ENCODE results near the gene STK39.
"Not testable (repeated sequence)": the region's sequence is repeated elsewhere in the genome, so short reads cannot be mapped to it uniquely, and the experiment has no call there.

Gene STK39

DNA sequence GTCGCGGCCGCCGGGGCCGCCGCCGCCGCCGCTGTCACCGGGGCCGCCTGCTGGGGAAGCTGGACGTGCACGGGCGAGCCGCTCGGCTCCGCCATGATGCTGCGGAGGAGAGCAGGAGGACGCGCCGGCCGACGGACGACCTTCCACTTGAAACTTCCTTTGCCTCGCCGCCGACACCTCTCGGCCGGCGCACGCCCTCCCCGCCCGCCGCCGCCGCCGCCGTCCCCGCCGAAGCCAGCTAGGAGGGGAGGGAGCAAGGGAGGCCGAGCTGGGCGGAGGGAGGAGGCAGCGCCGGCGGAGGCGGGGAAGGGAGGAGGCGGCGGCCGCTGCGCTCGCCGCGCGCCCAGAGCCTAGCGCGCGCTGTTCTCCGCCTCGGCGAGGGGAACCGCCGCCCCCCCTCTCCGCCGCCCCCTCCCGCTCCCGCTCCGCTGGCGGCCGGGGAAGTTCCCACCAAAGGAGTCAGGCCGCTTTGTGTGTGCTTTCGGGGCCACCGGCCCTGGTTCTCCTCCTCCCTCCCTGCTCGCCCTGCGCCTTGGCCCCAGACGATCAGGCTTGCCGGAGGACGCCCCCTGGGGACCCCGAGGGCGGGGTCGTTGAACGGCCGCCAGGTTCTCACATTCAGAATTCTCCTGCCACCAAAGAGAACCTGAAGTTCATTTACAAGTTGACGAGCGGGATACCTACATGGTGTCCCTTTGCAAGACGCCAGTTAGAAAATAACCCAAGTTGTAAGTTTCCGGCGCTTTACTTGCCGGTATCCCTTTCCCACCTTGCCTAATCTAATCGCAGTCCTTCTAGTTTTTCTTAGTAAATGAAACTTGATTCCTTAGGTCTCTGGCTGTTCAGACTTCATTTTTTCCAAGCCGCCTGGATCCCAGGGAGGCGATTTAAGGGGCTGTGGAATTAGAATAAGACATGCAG lies at the start of gene STK39:
TSS of gene STK39 (minus strand) at position 255 of the 921 bp plus-strand sequence. CDS start at position 95, 160 bp downstream.
- peak within 1 kb of the TSS; percentile 51 for H3K4me3 ChIP-seq (ENCODE audit: low read depth, low read length)

DNA sequence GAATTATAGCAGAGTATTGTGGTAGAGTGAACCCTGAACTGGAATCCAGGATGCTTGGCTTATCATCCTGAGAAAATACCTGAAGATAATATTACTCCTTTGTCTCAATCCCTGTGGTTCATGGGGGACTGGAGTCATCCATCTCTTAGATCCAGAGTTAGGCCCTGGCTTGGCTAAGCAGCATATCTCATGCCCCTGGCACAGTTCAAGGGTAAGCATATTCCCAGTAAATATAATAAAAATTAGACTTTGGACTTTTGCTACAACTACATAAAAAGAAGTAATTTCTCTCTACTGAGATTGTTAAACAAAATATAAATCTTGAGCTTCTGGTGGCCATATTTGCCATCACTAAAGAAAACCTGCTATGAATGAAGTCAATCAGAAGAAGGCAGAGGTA lies 47.7 kb upstream of the STK39 start:
- no peak overlapping the region for H3K4me3 ChIP-seq (ENCODE audit: low read depth, low read length)

DNA sequence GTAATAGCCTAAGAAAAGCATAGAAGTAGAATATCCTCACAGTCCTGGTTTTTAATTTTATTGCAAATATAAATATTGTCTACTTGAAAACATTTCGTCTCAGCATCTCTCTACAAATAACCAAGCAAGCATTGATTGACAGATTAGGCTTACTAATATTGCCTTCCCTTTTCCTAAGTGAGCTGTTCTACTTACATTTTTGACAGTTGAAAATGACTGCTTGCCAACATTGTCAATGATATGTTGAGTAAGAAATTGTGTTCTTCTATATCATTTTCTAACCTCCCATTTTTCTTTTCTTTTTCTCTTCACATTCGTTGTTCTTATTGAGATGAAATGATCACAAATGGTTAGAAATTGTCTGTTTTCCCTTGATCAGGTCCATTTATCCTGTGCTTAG lies 47.0 kb upstream of the STK39 start:
- H3K4me3 ChIP-seq (ENCODE audit: low read depth, low read length), result no peak overlapping the region

DNA sequence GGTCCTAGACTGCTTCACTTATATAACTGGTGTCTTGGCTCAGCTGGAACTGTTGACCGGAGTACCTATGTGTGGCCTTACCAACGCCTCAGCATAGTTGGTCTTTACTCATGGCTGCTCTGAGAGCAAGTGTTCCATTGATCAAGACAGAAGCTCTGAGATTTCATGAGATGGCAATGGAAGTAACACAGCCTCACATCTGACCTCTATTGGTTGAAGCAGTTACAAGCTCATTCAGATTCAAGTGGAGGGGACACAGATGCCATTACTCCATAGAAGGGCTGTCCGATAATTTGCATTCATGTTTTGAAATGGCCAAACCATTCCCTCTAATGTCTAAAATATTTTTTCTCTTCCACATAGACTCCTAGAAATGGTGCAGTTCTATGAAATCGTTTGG lies 46.4 kb upstream of the STK39 start:
- no peak overlapping the region for H3K4me3 ChIP-seq (ENCODE audit: low read depth, low read length)

DNA sequence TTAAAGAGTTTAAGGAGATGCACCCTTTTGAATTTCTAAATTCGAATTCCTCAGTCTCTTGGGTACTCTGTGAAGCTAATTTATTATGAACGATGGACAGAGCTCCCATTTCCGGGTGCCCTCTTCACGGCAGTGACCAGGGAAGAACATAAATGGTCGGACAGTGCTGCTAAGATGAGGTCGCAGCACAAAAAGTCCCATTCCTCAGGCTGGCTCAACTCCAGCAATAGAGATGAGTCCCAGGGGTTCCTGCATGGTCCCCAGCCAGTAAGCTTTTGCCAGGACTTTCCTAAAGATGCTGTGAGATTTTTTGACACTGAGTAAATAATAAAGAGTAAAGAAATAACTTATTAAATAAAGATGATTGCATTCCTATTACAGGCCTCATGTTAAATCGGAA lies 43.0 kb upstream of the STK39 start:
- no peak overlapping the region for H3K4me3 ChIP-seq (ENCODE audit: low read depth, low read length)

DNA sequence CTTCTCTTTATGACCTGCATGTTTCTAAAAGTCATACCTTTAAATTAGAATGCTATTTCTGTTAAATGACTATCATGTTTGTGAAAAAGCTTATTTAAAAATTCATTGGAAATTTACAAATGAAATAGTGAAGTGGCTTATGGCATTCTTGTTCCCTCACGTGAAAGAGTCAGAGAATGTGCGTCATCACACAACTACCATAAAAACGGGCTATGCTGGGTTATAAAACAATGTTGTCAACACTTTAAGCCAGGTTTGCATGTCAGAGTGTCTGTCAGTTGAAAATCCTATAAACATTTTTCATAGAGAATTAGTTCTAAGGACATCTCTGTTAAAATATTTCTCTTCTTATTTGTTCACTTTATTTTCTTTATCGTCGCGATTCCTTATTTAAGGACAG lies 42.5 kb upstream of the STK39 start:
- no peak overlapping the region for H3K4me3 ChIP-seq (ENCODE audit: low read depth, low read length)

DNA sequence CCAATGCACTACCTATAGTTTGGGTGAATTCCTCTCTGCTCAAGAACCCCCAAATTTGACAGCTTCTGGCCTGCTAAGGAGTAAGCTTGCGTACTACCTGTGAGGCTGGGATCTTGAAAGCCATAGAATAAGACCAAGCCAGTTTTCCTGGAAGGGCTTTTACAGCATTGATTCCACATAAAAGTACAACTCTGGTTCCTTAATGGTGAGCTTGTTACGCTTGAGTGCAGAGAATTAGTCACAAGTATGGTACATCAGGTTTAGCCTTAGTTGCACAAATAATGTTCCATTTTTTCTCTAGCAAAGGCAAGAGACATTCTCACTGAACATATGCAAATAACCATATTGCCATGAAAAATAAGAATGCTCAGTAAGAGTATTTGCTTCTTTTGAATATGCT lies 39.1 kb upstream of the STK39 start:
- no peak overlapping the region for H3K4me3 ChIP-seq (ENCODE audit: low read depth, low read length)

DNA sequence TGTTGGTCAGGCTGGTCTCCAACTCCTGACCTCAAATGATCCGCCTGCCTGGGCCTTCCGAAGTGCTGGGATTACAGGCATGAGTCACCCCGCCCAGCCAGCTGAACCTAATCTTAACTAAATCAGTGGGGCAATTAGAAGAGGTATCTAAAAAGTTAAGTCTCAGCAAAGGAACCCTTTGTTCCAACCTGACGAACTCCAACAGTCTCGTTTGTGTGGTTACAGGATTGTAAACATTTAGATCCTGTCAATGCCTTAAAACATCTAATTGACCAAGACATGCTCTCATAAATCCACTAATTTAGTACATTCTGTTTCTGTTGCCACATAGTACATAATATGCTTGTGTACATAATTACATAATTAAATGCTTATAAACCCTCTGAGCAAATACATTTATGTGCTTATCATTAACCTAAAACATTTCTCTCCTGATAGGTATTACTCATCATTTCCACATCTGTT lies 31.1 kb upstream of the STK39 start:
- no peak overlapping the region for H3K4me3 ChIP-seq (ENCODE audit: low read depth, low read length)

DNA sequence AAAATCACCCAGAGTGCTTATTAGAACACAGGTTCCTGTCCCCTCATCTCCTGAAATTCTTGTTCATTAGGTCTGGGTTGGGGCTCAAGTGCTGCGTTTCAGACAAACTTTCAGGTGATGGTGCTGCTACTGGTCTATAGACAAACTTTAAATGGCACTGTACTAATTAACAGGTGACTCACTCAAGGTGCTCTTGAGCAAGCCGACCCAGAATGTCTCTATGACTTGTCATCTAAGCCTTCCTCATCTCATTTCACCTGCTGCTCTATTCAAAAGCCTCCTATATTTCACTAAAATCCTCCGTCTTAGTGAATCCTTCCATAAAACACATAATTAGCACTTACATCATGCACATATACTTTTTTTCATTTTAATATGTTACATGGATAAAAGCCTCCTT lies 29.9 kb upstream of the STK39 start:
- H3K4me3 ChIP-seq (ENCODE audit: low read depth, low read length), result no peak overlapping the region

DNA sequence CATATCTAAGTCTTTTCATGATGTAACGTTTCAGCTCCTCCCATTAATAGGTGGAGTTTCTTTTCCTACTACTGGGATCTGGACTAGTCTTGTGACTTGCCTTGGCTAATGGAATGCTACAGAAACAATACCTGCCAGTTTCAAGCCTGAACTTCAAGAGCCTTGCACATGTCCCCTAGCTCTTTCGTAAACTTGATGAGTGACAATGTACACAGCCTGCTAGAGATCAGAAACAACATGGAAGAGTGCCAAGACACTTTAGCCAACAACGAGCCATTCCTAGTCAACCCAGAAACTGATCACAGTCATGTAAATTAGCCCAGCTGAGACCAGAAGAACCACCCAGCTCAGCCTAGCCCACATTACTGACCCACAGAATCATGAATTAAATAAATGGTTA lies 24.8 kb upstream of the STK39 start:
- no peak overlapping the region for H3K4me3 ChIP-seq (ENCODE audit: low read depth, low read length)

DNA sequence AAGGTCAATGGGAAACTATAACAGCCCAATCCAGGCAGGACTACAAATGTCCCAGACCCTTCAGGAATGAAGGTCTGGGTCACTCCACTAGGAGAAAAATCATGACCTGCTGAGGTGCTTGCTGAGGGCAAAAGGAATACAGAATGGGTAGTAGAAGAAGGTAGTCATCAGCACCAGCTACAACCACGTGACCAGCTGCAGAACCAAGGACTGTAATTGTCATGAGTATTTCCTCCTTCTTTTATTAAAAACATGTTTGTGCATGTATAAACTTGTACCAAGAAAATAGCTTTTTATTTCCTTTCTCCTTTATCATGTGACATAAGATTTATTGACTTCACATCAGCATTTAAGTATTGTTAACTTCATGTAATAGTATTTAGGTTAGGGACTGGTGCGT lies 15.5 kb upstream of the STK39 start:
- H3K4me3 ChIP-seq (ENCODE audit: low read depth, low read length), result not testable (repeated sequence)

DNA sequence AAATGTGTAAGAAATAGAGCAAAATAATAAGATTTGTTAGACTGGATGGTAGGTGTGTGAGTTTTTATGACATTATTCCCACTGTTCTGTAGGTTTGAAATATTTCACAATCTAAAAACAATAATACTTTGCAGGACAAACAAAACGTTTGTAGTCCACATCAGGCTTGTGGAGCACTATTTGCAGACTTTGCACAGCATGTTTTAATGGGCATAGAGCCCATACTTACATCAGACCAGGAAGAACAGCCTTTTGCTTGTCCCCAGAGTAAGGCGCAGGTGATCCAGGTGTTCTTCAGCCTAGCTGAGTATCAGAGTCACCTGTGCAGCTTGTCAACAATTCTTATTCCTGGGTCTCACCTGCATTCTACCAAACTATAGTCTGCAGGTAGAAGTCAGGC lies 9.1 kb upstream of the STK39 start:
- H3K4me3 ChIP-seq (ENCODE audit: low read depth, low read length), result no peak overlapping the region

DNA sequence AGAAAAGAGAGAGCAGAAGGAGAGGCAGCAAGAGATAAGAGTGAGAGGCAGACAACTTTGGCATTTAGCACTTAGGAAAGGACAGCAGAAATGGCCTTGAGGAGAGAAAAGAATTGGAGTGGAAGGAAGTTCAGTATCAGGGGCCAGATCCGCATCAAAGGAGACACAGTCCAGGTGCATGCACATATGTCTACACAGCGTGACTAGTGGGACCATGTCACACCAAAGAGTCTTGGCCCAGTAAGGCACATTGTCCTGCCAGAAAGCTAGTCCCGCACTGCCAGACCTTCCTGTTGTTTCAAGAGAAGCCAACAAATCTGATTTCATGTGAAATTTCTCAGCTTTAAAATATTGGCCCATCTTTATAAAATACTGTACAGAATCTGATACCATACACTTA lies 8.5 kb upstream of the STK39 start:
- H3K4me3 ChIP-seq (ENCODE audit: low read depth, low read length), result no peak overlapping the region

DNA sequence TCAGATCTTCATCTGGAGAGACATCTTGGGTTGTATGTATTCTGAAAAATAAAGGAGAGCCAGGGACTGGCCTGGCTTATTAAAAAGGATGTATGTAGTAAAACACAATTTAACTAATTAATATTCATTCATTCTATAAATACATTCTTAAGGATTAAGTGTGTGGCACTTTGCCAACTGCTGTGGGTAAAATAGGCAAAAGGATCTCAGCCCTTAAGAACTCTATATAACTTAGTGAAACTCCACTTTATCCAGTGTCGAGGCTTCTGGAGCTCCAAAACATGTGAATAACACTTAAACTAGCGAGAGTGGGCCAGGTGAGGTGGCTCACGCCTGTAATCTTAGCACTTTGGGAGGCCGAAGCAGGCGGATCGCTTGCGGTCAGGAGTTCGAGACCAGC lies 7.7 kb upstream of the STK39 start:
- H3K4me3 ChIP-seq (ENCODE audit: low read depth, low read length), result no peak overlapping the region

DNA sequence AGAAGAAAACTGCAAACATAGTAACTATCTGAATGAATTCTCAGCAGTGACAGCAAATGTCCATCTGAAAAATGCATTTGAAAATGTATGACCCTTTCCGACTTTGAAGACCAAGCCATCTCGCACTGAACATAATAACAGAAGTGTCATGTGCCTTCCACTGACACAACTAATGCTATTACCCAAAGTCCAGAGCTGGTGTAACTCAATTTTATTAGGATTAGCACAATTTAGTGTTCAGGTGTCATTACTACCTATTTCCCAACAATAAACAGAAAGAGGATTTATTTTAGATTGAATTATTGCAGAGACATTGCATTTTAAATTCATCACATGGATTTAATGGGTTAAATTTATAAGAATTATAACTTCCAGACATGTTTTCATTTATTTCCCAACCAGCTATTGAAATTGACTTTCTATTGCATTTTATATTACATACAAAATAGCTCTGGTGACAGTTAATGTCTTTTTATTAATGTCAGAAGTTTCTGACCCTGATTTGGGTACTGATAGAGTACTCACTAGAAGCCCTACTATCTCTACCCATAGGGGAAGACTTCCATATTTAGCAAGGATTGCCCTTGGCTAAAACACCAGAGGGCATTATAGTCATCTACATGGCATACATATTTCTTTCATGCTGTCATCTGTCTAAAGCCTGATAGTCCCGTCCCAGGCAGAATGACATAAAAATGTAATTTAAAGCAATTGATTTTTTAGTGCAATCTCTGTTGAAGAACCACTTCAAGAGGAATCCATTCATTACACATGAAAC lies 7.0 kb upstream of the STK39 start:
- no peak overlapping the region for H3K4me3 ChIP-seq (ENCODE audit: low read depth, low read length)

DNA sequence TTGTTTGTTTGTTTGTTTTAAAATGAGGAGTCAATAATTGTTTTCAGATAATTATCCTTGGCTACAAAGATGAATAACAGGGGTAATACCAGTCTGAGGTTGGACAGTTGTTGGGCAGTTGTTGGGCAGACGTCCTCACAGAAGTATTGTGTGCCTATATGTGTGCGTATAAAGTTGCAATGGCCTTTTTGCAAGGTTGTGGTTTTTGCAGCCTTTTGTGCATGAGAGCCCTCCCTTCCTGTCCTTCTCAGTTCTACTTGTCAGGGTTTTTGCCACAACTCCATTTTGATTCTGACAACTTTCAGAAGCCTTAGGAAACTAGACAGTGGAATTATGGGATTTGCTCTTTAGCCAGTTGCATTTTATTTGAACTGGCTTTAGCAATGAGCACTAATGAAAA lies 6.0 kb upstream of the STK39 start:
- H3K4me3 ChIP-seq (ENCODE audit: low read depth, low read length), result no peak overlapping the region

DNA sequence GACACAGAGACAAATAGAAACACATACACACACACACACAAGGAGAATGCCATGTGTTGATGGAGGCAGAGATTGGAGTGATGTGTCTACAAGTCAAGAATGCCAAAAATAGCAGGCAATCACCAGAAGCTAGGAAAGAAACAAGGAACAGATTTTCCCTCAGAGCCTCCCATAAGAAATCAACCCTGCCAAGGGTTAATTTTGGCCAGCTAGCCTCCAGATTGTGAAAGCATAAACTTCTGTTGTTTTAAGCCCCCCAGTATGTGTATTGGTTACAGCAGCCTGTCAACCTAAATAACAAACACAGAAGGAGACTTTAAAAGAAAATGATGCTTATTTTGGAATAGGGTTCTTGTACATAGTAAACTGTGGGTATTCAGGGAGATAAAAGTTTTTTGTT lies 5.6 kb upstream of the STK39 start:
- no peak overlapping the region for H3K4me3 ChIP-seq (ENCODE audit: low read depth, low read length)

DNA sequence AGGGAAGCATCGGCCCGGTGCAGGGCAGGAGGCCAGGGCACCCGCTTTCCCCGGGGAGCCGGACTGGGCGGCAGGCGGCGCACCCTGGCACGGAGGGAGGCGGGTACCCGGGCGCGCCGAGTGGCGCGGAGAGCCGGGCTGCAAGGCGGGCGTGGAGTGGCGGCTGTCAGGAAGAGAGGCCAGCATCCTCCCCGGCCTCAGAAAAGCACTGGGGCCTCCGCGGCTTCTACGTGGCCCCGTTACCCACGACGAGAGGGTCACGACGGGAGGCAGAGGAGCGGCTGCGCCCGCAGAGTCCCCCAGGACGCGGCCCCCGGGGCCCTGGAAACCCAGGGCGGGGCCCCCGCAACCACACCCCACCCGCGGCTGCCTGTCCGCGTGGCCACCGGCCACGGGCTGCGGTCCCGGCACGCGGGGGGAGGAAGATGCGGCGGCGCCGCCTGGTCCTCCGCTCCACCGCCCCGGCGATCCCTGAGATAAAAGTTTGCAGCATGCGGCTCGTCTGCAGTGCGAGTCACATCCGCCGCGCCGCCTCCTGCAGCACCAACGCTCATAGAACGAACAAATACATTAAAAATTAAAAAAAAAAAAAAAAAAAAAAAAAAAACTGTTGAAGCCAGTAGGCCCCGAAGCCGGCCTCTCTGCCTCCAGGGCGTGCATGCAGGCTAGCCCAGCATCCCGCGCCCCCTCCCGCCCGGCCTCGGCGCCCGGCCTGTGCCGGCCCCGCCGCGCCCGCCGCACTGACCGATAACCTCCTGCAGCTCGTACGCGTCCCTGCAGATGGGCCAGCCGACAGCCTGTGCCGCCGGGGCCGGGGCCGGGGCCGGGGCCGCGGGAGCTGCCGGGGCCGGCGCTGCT lies 683 bp downstream of the STK39 start:
- peak overlapping the region; percentile 51 for H3K4me3 ChIP-seq (ENCODE audit: low read depth, low read length)

DNA sequence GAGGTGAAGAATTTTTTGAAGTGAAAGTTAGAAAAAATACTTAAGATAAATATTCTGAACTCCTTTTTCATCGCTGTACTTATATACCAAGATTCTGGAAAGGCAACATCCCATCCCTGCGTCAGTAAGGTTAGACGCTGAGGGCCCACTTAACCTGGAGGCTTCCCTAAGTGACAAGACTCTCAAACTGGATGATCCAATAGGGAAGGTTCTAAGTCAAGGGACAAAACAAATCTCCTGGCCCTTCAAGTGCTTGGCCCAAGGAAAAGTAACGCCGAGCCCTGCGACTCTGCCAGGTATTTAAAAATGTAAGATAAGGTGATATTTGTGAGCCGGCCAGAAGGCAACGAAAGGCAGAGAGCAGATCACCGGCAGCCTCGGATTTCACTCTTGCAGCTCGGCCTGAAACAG lies 1.3 kb downstream of the STK39 start:
- peak overlapping the region; percentile 51 for H3K4me3 ChIP-seq (ENCODE audit: low read depth, low read length)

DNA sequence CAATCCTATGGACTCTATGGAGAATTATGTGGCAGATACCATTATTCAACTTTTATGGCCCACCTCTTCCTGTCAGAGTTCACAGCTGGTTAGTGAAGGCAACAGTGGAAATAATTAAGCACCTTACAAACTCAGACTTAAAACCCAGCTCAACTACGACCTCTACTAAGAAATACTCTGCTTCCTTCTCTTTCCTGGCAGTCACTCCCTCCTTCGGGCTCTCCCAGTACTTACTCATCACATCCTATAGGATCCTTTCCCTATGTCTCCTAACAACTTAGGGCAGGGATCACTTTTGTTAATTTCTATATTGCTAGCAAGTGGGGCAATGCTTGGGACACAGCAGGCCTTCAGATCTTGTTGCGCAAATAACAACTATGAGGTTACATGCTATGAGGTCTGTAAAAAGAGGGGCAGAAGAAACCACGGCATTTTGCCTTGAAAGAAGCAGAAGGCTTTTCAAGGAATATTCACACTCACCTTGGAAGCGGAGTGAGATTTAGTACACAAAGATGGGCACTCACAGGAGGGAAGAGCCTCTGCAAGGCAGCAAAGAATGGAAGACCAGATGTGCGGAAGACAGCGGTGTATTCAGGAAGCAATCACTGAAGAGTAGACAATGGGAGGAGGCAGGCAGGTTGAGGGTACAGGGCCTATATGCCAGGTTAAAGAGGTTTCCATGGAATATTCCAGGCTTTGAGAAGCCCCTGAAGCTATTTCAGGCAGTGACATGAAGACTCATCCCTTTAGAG lies 2.1 kb downstream of the STK39 start:
- H3K4me3 ChIP-seq (ENCODE audit: low read depth, low read length), result no peak overlapping the region

Measured in iPS-11a (cell line).